GM19372 (cell line): ENCODE measurements around the gene PTGER2.
A peak's percentile ranks its signal among the peaks of the same experiment; 100 is the strongest.

Experiments used
- ATAC-seq: cut with Tn5 transposase; IDR thresholded peaks from one replicate; pipeline ENCODE4 v1.9.1; 2021; ENCODE audit warnings: mild to moderate bottlenecking, low read depth, moderate library complexity; ENCODE audit not compliant: unreplicated experiment

PTGER2 gene

DNA sequence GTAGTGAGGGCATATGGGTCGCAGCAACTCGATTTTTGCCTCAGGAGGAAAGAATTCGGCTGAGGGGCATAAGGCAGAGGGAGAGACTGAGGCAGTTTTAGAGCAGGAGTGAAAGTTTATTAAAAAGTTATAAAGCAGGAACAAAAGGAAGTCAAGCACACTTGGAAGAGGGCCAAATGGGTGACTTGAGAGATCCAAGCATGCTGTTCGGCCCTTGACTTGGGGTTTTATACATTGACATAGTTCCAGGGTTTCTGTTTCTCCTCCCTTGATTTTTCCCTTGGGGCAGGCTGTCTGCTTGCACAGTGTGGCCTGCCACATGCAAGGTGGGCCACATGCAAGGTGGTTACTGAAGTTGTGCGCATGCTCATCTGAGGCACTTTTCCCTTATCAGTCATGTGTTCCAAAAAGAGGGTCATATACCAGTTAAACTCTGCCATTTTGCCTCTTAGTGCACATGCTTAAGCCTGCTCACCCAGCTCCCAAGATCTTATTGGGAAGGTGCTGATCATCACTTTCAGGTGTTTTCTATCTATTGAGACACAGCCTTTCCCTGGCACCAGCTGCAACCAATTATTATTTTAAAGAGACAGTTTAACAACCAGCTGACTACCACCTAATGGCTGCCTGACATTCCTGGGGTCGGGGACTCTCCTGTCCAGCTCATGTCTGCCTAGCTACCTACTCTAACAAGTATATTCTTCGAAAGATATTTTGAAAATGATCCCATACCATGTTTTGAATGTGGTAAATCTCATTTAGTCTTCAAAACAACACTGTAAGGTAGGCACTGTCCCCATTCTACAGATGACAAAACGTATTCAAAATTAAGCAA, 19.9 kb downstream of the PTGER2 start:
- no peak for ATAC-seq

DNA sequence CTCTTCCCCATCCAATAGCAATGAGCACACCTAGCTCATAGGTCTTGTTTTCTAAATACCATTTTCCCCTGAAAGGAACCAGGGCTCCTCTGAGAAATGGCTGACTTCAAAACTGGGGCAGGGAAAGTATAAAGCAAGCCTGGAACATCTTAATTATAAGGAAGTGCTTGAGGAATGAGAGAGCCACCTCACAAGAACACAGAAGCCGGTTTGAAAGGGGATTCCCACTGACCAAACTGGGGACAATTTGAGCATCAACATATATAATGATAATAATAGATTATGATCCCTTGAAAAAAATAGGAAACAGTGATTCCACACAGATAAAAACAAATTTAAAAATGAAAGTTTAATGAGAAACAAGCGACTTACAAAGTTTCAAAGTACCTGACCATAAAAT, 22.1 kb downstream of the PTGER2 start:
- ATAC-seq: no peak

DNA sequence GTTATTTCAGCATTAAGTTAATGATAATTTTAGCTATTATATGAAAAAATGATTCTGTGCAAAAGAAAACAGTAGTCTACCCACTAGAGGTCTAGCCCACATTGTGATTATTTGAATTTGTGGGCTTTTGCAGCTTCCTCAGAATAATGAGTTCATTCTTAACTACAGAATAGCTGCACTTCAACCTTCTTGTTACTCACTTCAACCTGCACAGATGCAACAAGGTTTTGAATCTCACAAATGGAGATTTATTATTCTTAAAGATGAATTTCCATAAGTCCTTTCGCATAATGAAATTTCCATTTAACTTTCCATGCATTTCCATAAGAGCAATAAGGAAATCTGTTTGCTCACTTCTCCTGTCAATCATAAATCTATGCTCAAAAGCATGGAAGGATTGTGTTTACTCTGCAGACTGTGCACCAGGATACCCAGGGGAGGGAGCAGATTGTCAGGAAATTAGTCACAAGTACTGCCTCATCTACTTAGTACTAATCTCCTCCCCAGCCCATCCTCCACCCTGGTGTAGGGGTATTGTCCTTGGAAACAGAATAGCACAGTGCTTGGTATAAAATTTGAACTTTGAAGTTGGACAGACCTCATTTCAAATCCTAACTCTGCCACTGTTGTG, 24.1 kb downstream of the PTGER2 start:
- ATAC-seq: no peak

DNA sequence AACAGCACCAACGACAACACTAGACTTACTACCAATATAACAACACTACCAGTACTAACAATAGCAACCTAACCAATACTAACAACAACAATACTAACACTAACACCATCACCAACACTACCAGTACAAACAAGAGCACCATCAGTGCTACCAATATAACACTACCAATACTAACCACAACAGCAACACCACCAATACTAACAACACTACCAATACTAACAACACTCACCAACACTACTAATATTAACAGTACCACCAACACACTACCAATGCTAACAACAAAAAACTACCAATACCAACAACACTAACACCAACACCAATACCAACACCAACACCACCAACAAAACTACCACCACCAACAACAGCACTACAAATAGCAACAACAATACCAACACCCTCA, 25.1 kb downstream of the PTGER2 start:
- no peak for ATAC-seq

DNA sequence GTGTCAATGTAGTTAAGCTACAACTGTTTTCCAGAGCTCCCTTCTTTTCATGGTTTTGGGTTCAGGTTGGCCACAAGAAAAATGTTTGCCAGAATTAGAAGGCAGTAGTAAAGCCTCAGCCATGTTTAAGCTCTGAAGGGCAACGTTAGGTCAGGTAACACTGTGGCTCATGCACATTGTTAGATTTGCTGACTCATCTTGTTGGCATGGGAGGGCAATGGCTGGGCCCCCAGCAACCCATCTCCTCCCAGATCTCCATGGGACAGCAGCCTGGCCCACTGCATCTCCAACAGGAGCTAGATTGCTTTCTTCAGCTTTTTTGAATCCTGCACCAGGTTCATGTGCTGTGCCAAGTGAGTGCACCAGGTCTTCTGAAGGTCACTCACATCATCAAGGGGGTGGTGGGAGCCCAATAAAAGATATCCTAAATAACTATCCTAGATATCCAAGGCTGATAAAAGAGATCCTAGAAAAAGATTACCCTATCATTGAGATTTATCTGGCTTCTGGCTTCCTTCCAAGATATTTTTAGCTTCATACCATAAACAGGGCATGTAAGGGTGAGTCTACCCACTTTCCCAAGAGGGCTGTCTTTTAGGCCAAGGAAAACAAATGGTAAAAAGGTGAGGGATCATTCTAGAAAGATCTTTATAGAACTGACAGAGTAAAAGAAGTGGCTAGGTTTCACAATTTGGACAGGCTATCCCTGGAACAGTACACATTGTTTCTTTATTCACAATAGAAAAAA, 28.9 kb downstream of the PTGER2 start:
- ATAC-seq: no peak

DNA sequence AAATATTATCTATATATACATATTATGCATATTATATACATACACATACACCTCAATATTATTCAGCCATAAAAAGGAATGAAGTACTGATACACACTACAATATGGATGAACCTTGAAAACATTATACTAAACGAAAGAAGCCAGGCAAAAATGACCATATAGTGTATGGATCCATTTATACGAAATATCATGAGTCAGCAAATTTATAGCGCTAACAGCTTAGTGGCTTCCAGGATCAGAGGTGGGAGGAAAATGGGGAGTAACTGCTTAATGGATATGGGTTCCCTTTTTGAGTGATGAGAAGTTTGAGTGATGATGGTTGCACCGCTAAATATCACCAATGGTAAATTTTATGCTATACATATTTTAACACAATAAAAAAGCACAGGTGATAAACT, 32.7 kb downstream of the PTGER2 start:
- no peak for ATAC-seq

DNA sequence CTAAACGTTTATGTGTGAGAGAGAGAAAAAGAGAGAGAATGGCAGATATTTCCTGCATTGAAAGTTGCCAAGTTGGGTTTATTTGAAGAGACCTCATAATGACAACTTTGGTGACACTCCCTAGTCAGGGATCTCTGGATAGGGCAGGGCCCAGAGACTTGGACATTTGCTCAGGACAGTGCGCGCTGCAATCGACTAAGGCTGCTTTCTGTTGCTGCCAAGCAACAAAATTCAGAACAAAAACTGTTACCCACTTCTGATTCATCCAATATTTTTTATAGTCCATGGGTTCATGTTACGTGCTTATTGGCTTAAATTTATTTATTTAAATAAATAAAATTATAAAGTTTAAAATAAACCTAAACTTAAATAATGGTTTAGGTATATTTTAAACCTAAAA, 34.2 kb downstream of the PTGER2 start:
- no peak for ATAC-seq

DNA sequence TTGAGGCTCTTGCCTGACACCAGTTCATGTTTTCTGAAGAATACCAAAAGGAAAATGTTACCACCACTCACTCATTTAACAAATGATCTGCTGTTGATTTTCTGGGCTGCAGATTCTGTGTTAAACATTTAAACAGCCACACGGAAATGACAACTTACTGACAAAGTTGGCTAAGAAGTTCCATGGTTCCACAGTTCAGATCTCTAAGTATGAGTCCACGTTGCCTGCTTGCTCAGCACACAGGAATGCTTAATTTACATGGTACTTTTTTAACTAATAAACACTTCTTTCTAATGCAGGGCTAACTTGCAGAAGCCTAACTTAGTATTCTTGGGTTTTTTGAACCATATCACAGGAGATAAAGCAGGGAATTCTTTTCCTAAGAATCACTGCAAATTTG, 34.7 kb downstream of the PTGER2 start:
- ATAC-seq: no peak

DNA sequence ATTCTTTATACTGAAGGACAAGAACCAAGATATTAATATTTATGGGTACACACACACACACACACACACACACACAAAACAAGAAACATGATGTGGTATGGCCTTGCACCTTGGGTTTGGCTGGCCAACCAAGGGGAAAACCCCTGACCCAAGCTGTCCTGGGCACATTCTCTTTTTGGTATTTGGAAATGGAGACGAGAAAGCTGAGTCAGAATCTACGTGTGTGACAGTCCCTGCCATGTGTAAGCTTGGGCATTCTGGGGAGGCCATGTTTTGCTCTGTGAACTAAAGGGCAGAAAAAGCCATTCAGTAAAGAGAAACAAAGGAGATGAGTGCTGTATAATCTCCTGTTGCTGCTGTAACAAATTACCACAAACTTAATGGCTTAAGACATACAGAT, 35.6 kb downstream of the PTGER2 start:
- ATAC-seq: no peak

DNA sequence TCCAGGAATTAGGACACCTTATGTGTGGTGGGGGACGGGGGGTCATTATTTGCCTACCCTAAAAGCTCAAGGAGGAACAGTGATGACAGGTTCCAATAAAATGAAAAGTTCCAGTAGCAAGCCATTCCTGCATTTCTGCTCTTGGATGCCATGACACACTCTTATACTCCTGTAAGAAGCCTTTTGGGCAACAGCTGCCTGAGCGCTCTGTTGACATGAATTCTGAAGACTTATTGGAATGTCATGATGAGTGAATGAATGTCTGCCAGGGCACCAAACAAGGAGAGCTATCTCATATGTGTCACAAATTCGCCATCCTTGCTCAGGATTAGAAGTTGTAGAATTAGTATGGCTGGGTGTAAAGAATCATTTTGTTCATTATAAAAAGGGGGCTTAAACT, 36.3 kb downstream of the PTGER2 start:
- no peak for ATAC-seq

DNA sequence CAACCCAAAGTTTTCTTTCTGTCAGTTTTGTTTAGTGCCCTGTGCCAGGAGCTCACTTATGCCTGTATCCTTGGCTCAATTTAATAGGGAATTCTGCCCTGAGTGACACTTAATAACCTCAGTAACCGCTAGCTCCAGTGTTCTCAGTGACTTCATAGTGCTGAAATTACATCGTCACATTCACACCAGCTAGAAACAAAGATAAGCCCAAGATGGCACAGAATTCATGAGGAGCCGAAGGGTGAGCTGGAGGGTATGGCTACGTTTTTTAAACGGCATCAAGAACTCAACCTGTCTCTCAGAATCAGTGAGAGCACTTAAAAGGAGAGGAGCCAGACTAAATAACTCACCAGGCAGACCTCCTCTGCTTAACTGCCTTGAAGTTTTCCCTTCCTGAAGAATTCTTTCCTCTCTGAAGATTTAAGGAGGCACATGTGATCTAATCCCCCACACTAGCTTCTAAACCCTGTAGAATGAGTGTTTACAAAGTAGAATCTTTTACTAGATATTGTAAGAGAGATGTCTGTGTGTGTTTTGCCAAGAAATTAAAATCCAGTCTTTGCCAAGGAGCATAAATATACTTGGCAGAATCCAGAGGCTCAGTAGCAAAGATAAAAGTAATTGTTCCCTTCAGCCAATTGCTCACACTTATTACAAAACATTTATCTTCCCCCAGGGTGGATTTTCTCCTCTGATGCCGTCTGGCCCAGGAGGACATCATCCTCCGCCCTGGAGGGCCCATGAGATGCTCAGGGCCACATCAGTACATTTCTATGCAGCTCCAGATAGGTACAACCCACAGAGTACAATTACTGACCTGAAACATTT, 37.3 kb downstream of the PTGER2 start:
- peak; percentile 36 for ATAC-seq

DNA sequence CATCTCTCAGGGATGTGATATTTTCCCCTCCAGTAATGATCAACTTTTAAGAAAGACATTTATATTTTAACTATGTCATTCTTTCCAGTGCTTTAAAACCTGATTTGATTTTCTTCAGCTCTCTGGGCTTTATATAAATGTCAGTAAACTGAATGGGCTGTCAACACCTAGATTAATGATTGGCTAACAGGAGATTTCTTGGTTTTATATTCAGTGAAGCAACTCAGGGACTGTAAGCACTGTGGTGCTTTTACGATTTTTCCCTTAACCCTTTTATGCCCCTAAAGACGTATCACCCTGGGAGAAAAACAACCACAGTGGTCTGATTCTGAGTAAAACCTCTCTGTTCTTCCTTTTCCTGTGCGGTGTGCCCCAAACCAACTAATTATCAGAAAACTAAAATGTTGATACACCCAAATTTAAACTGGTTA, 38.0 kb downstream of the PTGER2 start:
- peak; percentile 60 for ATAC-seq

DNA sequence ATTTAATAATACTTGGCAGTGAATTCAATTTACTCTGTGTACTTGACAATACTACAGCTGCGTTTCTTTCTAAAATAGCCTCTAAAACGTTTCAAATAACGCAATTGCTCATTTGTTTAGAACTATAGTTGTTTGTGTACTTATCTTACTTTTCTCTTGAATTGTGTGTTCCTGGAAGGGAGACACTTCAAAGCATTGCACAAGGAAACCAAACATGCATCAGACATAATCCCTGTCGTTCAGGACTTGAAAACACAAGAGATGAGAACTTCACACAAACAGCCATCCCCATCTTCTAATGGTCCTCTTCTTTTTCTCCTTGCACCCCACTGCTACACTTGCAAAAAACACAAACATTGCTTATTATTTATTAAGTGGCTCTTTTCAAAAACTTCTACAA, 38.5 kb downstream of the PTGER2 start:
- ATAC-seq: peak; percentile 12

DNA sequence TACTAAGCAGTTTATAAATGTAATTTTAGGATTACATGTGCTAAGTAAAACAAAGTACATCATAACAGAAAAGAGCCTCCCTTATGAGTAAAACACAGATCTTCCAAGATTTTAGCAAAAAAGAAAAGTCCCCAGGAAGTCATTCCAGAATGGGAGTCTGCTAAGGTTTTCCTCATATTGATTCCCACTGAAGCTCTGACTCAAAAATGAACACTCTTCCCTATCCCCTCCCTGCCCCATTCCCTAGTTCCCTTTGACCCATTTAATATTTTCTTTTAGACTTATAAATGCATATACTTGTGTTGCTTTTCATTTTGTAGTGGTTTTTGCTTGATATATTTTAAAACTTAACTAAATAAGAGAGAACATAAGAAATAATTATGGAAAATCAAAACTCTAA, 40.1 kb downstream of the PTGER2 start:
- no peak for ATAC-seq

DNA sequence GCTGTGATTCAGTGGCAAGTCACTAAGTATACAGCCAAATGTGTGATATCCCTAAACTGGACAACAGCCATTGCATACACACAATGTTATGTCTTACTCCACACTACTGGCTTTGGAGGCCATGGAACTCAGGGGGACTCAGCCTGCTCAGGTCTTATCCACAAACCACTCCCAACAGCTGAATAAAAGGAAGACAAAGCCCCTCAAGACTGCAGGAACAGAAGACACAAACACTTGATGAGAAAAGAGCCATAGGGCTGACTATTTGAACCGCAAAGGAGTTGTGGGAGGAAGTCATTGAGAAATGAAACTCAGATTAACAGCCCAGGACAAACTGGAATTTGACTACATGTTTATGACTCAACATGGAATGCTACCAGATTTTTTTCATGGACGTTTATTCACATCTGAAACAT, 40.9 kb downstream of the PTGER2 start:
- no peak for ATAC-seq

DNA sequence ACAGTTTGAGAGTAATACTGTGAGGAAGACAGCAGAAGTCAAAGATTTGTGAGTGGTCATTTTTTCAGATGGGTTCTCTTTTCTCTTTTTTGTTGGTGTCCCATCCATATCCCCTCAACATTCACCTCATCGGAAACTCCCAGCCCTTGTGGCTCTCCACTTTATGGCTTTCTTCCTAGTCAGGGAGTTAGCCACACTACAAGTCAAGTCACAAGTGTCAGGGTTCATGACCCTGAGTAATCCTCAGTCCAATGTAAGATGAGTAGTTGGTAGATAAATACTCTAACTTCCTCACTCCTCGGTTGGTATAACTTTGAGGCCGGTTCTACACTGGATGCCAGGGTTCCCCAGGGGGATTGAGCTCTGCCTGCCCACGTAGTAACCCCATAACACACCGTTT, 41.4 kb downstream of the PTGER2 start:
- no peak for ATAC-seq

DNA sequence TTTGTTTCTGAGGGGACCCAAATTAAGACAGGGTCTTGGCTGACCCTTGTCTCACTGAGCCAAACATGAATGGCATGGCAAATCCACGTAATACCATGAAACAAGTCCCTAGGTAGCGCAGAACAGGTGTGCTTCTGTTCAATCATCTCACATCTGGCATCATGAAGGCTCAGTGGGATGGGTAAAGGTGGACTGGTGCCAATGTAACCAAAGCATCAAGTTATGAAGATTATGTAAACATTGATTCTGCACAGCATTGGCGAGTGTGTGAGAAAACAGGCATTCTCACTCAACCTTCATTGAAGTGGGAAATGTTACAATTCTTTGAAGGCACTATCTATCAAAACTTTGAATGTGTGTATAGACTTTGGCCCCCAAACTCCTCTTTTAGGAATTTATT, 41.9 kb downstream of the PTGER2 start:
- ATAC-seq: no peak

DNA sequence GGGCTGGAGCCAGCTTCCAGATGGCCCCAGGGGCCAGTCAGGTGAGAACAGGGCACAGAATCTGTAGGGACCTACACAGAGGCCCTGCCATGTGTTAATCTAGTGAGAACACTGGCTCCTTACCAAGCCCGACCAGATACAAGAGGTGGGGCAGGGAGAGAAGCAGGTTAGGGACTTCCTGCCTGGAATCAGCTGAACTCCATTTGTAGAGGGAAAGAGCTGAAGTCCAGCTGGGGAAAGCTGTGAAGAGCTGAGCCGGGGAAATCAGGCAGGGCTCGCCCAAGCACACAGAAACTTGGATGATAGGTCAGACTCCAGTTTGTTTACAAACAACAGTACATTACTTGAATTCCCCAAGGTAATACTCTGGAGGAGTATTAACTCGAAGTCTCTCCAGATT, 46.7 kb downstream of the PTGER2 start:
- ATAC-seq: no peak

DNA sequence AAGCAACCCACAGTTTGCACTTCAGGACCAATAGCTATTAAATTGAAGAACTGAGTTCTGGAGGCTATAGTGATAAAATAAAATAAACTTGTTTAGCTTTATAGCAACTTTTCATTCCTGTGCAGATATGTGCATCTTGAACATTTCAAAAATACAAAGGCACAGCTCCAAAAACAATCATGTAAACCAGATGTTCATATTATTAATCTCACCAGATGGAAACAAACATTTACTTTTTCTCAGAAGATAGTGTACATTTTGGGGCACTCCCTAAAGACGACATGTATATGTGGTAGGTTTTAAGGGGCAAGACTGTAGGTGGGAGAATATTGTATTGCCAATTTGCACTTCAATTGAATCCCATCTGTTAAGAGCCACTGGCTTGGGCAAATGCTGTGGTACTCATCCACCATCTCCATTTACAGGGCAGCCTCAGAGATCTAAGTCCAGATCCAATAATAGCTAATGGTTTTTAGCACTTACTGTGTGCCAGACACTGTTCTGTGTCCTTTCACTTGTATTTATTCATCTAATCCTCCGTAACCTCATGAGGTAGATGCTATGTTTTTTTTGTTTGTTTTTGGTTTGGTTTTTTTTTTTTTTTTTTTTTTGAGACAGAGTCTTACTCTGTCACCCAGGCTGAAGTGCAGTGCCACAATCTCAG, 49.1 kb downstream of the PTGER2 start:
- ATAC-seq: no peak

DNA sequence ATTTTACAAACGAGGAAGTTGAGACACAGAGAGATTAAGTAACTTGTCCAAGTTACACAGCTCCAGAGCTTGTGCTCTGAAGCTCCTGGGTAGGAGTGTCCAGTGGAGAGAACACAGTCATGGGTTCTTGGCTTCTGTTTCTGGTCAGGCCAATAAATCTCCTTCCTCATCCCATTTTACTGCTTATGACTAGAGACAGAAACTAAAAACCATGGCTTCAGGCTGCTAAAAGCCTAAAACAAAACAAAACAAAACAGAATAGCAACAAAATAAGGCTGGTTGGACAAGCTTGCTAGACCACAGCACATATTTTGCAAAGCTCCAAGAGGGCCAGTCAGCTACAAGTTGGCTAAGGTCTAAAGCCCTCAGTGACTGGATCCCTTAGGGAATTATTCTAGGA, 49.8 kb downstream of the PTGER2 start:
- no peak for ATAC-seq
